GM23338 (cell line): ENCODE data around the gene FYN. TPM values are rescaled to one million over a fixed set of nuclear protein-coding genes. Genes with fewer than 3 reads are reported as not detected.
A peak's percentile ranks its signal among the peaks of the same experiment; 100 is the strongest.

Source experiments
- ATAC-seq: fragments of 200-7000 bp; cut with Tn5 transposase; 3 replicates; pipeline ENCODE4 v1.9.1; 2020
- DNase-seq: peaks from one replicate; pipeline ENCODE4 v3.0.0-alpha.2; 2015; ENCODE audit warnings: low spot score
- H2AFZ ChIP-seq: fragments of 200-600 bp; sonication (generic); 2 replicates; pipeline ENCODE4 v1.8.0; 2016; ENCODE audit warnings: antibody characterized with exemption, mild to moderate bottlenecking, moderate library complexity
- H3F3A ChIP-seq: fragments of 200-600 bp; sonication (generic); replicated peaks from 2 replicates; pipeline ENCODE4 v1.8.0; 2017; ENCODE audit warnings: antibody characterized with exemption, mixed run types, low read depth
- H3K27ac ChIP-seq: fragments of 200-600 bp; sonication (generic); 2 replicates; pipeline ENCODE4 v1.6.1; 2016; ENCODE audit warnings: low read depth
- H3K27me3 ChIP-seq: fragments of 200-600 bp; sonication (generic); 2 replicates; pipeline ENCODE4 v1.8.0; 2016; ENCODE audit warnings: mild to moderate bottlenecking, mixed run types, moderate library complexity; ENCODE audit not compliant: insufficient read depth
- H3K36me3 ChIP-seq: fragments of 200-600 bp; sonication (generic); 2 replicates; pipeline ENCODE4 v1.8.0; 2016; ENCODE audit warnings: mild to moderate bottlenecking; ENCODE audit not compliant: insufficient read depth
- H3K4me1 ChIP-seq: fragments of 200-600 bp; sonication (generic); 2 replicates; pipeline ENCODE4 v1.8.0; 2016; ENCODE audit warnings: mild to moderate bottlenecking, moderate library complexity; ENCODE audit not compliant: insufficient read depth
- H3K4me2 ChIP-seq: fragments of 200-600 bp; sonication (generic); 2 replicates; pipeline ENCODE4 v1.7.1; 2017; ENCODE audit warnings: mixed run types
- H3K4me3 ChIP-seq: fragments of 200-600 bp; sonication (generic); 2 replicates; pipeline ENCODE4 v1.6.1; 2016; ENCODE audit warnings: mixed run types
- H3K79me2 ChIP-seq: fragments of 200-600 bp; sonication (generic); replicated peaks from 2 replicates; pipeline ENCODE4 v1.8.0; 2017; ENCODE audit warnings: mild to moderate bottlenecking; ENCODE audit not compliant: insufficient read depth
- H3K9me2 ChIP-seq: fragments of 200-600 bp; sonication (generic); 2 replicates; pipeline ENCODE4 v1.8.0; 2017; ENCODE audit not compliant: insufficient read depth
- H4K20me1 ChIP-seq: fragments of 200-600 bp; sonication (generic); replicated peaks from 2 replicates; pipeline ENCODE4 v1.8.0; 2017; ENCODE audit warnings: mild to moderate bottlenecking; ENCODE audit not compliant: insufficient read depth
- H3K27ac Mint-ChIP-seq: 2 replicates; pipeline ENCODE4 v1.8.0; 2020; ENCODE audit warnings: inconsistent platforms, mild to moderate bottlenecking, moderate library complexity, mixed read lengths
- H3K27me3 Mint-ChIP-seq: 3 replicates; pipeline ENCODE4 v1.8.0; 2022; ENCODE audit warnings: low read depth, mild to moderate bottlenecking, moderate library complexity, mixed read lengths, inconsistent platforms; ENCODE audit not compliant: insufficient read depth, poor library complexity
- H3K36me3 Mint-ChIP-seq: 3 replicates; pipeline ENCODE4 v1.8.0; 2021; ENCODE audit warnings: low read depth, mild to moderate bottlenecking, inconsistent platforms, moderate library complexity, mixed read lengths
- H3K4me1 Mint-ChIP-seq: 3 replicates; pipeline ENCODE4 v1.8.0; 2020; ENCODE audit warnings: mild to moderate bottlenecking, inconsistent platforms, mixed read lengths
- H3K4me3 Mint-ChIP-seq: 3 replicates; pipeline ENCODE4 v1.8.0; 2021; ENCODE audit warnings: moderate library complexity, mild to moderate bottlenecking, inconsistent platforms, mixed read lengths
- H3K9me3 Mint-ChIP-seq: 3 replicates; pipeline ENCODE4 v1.8.0; 2020; ENCODE audit warnings: moderate library complexity, mild to moderate bottlenecking, inconsistent platforms, mixed read lengths
- CREB1 ChIP-seq: fragments of 250-450 bp; sonication (Bioruptor Pico); IDR thresholded peaks from 2 replicates; pipeline ENCODE4 v1.5.0; 2020; ENCODE audit warnings: low read depth, mild to moderate bottlenecking, moderate library complexity
- JUNB ChIP-seq: IDR thresholded peaks from one replicate; pipeline ENCODE4 v1.6.1; 2016; ENCODE audit warnings: antibody characterized with exemption; ENCODE audit not compliant: unreplicated experiment
- POLR2AphosphoS5 ChIP-seq: IDR thresholded peaks from 2 replicates; pipeline ENCODE4 v1.6.1; 2016; ENCODE audit warnings: antibody characterized with exemption, low read depth
- REST ChIP-seq: IDR thresholded peaks from one replicate; pipeline ENCODE4 v1.6.1; 2018; ENCODE audit warnings: antibody characterized with exemption; ENCODE audit not compliant: unreplicated experiment
- STAT1 ChIP-seq: IDR thresholded peaks from one replicate; pipeline ENCODE4 v1.6.1; 2016; ENCODE audit warnings: antibody characterized with exemption; ENCODE audit not compliant: unreplicated experiment
- ZNF114 ChIP-seq: fragments of 250-450 bp; sonication (Bioruptor Pico); IDR thresholded peaks from 2 replicates; pipeline ENCODE4 v1.5.0; 2020; ENCODE audit warnings: mild to moderate bottlenecking, moderate library complexity
- ZNF331 ChIP-seq: fragments of 250-450 bp; sonication (Bioruptor Pico); IDR thresholded peaks from 2 replicates; pipeline ENCODE4 v1.5.0; 2020; ENCODE audit warnings: low read depth, mild to moderate bottlenecking, moderate library complexity
- polyA plus RNA-seq: library from polyadenylated mRNA; unstranded; fragments of >200 nt; fragmentation: Nextera tagmentation; extraction: Ambion mirVana; gene quantifications from 2 replicates; pipeline ENCODE4 v1.2.1, GENCODE V29; 2016
- total RNA-seq: library from RNA; depleted of rRNA; stranded (reverse); fragments of >200 nt; shearing (Covaris generic); gene quantifications from 2 replicates; pipeline ENCODE4 v1.2.3, GENCODE V29; 2014
- TF ChIP-seq, protein P1 (sequence below): IDR thresholded peaks from 2 replicates; pipeline ENCODE4 v1.6.1; 2016; ENCODE audit warnings: antibody characterized with exemption
- TF ChIP-seq, protein P2 (sequence below), 2 experiments: fragments of 200-600 bp in 1 of 2; sonication (generic) in 1 of 2; conservative IDR thresholded peaks; 2 replicates each; pipeline versions ENCODE4 v1.5.1 to v1.6.1; 2016 to 2017; ENCODE audit warnings: antibody characterized with exemption in 2 of 2, low read depth in 2 of 2, mild to moderate bottlenecking in 2 of 2, moderate library complexity in 1 of 2

The FYN gene
- total and polyA plus RNA-seq, 2 experiments from 2014 or later: 46.8 to 143 TPM

GRCh38 chr6:111709615-111710398 lies 163.4 kb downstream of the FYN start:
- Histone ChIP-seq H3K27ac (no peak overlapping the region), H3K4me1 (peaks cover 18% of the 10 kb centered on the region), H3K9me2 (no peaks in the 10 kb centered on the region), H3K4me2 (no peak overlapping the region), H2AFZ (no peak overlapping the region), H4K20me1 (no peaks in the 10 kb centered on the region), H3K4me3 (no peak overlapping the region), H3K27me3 (no peaks in the 10 kb centered on the region), H3F3A (no peaks in the 10 kb centered on the region), H3K36me3 (no peaks in the 10 kb centered on the region; the same call in 1 of the 2 replicates), H3K79me2 (no peaks in the 10 kb centered on the region)
- TF ChIP-seq REST (no peak), CREB1 (CRISPR knock-in tag) (no peak)
- TF ChIP-seq, protein P1, sequence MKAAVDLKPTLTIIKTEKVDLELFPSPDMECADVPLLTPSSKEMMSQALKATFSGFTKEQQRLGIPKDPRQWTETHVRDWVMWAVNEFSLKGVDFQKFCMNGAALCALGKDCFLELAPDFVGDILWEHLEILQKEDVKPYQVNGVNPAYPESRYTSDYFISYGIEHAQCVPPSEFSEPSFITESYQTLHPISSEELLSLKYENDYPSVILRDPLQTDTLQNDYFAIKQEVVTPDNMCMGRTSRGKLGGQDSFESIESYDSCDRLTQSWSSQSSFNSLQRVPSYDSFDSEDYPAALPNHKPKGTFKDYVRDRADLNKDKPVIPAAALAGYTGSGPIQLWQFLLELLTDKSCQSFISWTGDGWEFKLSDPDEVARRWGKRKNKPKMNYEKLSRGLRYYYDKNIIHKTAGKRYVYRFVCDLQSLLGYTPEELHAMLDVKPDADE: no peak
- TF ChIP-seq, protein P2, sequence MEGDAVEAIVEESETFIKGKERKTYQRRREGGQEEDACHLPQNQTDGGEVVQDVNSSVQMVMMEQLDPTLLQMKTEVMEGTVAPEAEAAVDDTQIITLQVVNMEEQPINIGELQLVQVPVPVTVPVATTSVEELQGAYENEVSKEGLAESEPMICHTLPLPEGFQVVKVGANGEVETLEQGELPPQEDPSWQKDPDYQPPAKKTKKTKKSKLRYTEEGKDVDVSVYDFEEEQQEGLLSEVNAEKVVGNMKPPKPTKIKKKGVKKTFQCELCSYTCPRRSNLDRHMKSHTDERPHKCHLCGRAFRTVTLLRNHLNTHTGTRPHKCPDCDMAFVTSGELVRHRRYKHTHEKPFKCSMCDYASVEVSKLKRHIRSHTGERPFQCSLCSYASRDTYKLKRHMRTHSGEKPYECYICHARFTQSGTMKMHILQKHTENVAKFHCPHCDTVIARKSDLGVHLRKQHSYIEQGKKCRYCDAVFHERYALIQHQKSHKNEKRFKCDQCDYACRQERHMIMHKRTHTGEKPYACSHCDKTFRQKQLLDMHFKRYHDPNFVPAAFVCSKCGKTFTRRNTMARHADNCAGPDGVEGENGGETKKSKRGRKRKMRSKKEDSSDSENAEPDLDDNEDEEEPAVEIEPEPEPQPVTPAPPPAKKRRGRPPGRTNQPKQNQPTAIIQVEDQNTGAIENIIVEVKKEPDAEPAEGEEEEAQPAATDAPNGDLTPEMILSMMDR (conservative IDR thresholded peaks at IDR 0.05; ENCODE audit: low read depth in 2 of 2): peak; percentile 65 to 91
- DNase-seq (peak; percentile 82), ATAC-seq (peak; percentile 81)
- Mint-ChIP-seq H3K4me3 (no peak overlapping the region), H3K36me3 (peaks cover 10% of the 10 kb centered on the region), H3K27me3 (peaks cover 2% of the 10 kb centered on the region), H3K27ac (no peak overlapping the region), H3K4me1 (peaks cover 31% of the 10 kb centered on the region), H3K9me3 (no peaks in the 10 kb centered on the region)

GRCh38 chr6:111709201-111709600 lies 164.1 kb downstream of the FYN start:
- Histone ChIP-seq H3K27me3 (no peaks in the 10 kb centered on the region), H3K9me2 (no peaks in the 10 kb centered on the region), H3K36me3 (no peaks in the 10 kb centered on the region; the same call in 1 of the 2 replicates), H3K4me3 (no peak overlapping the region), H3K4me2 (no peak overlapping the region), H2AFZ (no peak overlapping the region), H3K27ac (no peak overlapping the region), H3K4me1 (peaks cover 18% of the 10 kb centered on the region), H3F3A (no peaks in the 10 kb centered on the region), H3K79me2 (no peaks in the 10 kb centered on the region), H4K20me1 (no peaks in the 10 kb centered on the region)
- DNase-seq (no peak), ATAC-seq (no peak)
- H3K9me3 Mint-ChIP-seq: no peaks in the 10 kb centered on the region
- no peak overlapping the region for H3K4me3 Mint-ChIP-seq
- H3K27me3 Mint-ChIP-seq: peaks cover 2% of the 10 kb centered on the region
- H3K27ac Mint-ChIP-seq: no peak overlapping the region
- H3K4me1 Mint-ChIP-seq: peaks cover 31% of the 10 kb centered on the region
- peaks cover 10% of the 10 kb centered on the region for H3K36me3 Mint-ChIP-seq
- TF ChIP-seq JUNB (no peak), CREB1 (CRISPR knock-in tag) (no peak), REST (no peak), ZNF114 (CRISPR knock-in tag) (no peak), POLR2AphosphoS5 (no peak), ZNF331 (no peak), STAT1 (no peak)
- TF ChIP-seq, protein P1: no peak
